HTR-8/SVneo (cell line): ENCODE results near the gene PPP2R2C.

Experiments used
- DNase-seq: peaks from one replicate; pipeline ENCODE4 v3.0.0; 2011; ENCODE audit warnings: low spot score, mixed read lengths; ENCODE audit not compliant: insufficient read length
- FAIRE-seq: peaks from 2 replicates; lab custom pipeline; 2011; peaks lifted over from hg19 to GRCh38; lab: Jason Lieb, UNC

PPP2R2C gene

DNA sequence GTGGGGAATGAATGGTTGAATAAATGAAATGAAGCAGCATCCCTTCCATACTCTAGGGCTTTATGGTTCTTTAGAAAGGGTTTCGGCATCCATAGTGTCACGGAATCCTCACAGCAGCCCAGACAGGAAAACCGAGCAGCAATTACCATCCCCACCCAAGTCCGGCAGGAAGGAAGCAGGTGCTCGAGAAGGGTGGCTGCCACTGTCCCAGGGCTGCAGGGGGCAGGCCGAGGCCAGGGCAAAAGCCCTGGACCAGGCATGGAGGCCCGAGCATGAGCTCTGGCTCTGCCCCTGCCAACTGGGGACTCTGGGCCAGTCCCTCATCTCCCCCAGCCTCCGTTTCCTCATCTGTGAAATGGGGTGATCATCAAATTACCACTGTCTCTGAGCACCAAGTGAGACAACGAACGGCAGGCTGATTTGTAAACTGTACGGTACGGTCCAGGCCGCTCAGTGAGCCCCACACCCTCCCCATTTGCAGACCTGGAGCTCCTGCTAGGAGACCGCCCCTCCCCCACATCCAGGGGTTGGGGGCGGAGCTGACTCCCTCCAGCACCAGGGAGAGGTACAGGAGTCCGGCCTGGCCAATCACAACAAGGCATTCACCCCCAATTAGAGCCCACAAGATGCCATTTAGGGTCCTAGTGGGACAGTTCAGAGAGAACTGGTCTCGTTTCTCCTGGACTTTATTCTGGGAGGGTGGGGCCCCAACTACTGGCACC, 102.3 kb downstream of the PPP2R2C start:
- DNase-seq (no peak), FAIRE-seq (no peak)

DNA sequence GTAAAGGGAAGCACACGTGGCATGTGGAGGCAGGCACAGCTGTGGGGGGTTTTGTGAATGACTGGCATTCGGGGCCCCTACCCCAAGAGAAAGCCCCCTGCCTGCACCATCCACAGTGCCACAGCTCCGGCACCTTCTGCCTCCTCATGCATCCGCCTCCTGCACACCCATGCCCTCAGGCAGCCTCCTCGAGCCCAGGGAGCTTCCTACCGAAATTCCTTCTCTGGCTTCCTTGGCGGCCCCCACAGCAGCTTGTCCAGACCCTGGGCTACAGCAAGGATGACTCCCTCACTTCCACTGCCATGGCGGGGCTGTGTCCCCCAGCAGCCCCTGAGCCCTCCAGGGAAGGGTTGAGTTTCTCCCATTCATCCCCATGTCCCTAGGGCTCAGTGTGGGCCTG, 102.9 kb downstream of the PPP2R2C start:
- FAIRE-seq, result no peak
- no peak for DNase-seq

GRCh38 chr4:6369035-6369434, 103.4 kb downstream of the PPP2R2C start:
- DNase-seq (no peak), FAIRE-seq (no peak)

- DNase-seq, result no peak
- FAIRE-seq, result no peak
These were observed 103.8 kb downstream of the PPP2R2C start for GRCh38 chr4:6368601-6369000.

DNA sequence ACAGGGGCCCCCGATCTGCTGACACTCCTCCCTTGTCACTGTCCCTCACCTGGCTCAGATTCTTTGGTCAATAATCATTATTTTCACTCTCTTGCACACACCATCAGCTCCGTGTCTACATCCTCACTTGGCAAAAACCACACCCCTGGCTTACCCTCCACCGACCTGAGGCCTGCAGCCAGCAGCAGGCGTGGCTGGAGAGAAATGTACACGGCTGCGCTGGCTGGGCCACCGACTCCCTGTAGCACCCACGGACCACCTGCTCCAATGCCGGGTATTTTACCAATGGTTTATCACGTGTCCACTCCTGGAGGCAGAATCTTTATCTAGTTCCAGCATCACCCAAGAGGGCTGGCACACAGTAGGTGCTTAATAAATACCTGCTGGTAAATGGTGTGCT, 104.3 kb downstream of the PPP2R2C start:
- FAIRE-seq, result no peak

GRCh38 chr4:6367371-6367851, 105.0 kb downstream of the PPP2R2C start:
- FAIRE-seq (no peak), DNase-seq (no peak)

More for the DNA sequence above, 104.3 kb downstream of the PPP2R2C start:
- no peak for DNase-seq

GRCh38 chr4:6366581-6366980, 105.8 kb downstream of the PPP2R2C start:
- FAIRE-seq, result no peak
- DNase-seq, result no peak

GRCh38 chr4:6365545-6366086, 106.8 kb downstream of the PPP2R2C start:
- FAIRE-seq (no peak), DNase-seq (no peak)

- FAIRE-seq, result no peak
These were observed 107.8 kb downstream of the PPP2R2C start for GRCh38 chr4:6364581-6364980.

DNA sequence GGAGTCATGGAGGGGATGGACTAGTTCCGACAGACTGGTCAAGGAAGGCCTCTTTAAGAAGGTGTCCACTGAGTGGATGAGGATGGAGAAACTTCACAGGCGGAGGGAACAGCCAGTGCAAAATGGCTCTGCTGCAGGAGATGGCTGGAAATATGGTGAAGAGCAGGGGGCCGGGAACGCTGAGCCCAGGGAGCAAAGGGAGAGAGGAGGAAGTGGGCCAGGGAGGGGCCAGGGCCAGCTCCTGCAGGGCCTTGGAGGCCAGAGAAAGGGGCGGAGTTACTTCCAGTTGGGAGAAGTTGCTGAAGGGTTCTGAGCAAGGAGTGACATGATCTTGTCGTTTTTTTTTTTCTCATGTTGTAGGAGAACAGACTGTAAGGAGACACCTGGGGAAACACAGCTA, 108.3 kb downstream of the PPP2R2C start:
- DNase-seq, result no peak
- no peak for FAIRE-seq

More at GRCh38 chr4:6364581-6364980, 107.8 kb downstream of the PPP2R2C start:
- no peak for DNase-seq

DNA sequence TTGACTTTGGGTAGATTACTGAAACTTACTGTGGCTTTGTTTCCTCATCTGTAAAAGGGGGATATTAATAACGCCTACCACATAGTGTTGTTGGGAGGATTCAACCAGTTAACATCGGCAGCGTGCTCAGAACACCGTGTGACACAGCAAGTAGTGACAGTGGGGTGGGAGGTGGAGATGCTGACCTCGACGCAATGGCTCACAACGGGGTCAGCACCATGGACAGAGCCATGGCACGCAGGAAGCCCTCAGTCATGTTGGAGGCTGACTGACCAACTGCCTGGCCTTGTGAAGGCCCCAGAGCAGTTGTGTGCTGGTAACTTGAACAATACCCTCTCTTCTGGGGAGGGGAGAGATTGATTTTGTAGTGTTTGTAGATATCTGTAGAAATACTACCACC, 109.5 kb downstream of the PPP2R2C start:
- peak; percentile 86 for FAIRE-seq

DNA sequence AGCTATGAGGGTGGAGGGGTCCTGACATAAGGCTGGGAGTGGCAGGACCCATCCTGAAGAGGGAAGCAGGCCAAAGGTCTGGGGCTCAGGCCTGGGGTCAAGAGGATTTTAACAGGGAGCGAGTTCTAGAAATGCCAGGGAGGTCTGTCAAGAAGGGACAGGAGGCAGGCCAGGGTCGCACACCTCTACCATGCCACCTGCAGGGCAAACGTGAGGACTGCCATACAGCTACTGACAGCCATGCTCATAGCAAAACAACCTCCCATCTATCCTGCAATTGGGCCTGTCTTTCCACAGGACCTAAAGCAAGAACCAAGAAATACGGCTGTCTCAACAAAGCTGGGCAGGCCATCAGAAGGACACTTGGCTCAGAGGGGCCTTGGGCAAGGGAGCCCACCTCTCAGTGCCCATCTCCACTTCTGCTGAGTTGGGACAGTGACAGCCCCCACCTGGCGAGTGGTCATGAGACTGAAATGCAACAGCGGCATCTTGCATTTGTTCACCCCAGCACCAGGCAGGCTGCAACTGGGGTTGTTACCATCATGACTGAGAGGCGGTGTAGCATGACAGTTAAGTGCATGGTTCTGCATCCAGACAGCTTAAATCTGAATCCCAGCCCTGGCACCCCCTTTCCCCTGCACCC, 110.0 kb downstream of the PPP2R2C start:
- no peak for FAIRE-seq
- no peak for DNase-seq

More for the DNA sequence above, 109.5 kb downstream of the PPP2R2C start:
- DNase-seq, result peak; percentile 31

- no peak for FAIRE-seq
- no peak for DNase-seq
These were observed 111.2 kb downstream of the PPP2R2C start for GRCh38 chr4:6361076-6361784.

DNA sequence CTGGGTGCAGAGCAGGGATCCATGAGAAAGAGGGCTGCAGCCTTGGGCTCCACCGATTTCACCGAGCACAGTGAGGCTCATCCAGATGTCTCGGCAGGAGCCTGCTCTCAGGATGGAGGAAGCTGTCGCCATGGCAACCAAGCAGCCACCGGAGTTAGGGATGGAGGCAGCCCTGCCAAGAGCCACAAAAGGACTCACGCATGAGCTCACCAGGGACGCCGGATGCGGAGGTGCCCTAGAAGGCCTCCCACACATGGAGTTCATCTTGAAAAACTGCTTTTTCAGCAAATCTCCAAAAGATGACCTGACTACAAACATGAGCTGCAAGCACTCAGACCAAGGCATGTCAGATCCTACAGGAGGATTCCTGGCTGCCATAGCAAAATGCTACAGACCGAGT, 112.0 kb downstream of the PPP2R2C start:
- FAIRE-seq (no peak), DNase-seq (no peak)

DNA sequence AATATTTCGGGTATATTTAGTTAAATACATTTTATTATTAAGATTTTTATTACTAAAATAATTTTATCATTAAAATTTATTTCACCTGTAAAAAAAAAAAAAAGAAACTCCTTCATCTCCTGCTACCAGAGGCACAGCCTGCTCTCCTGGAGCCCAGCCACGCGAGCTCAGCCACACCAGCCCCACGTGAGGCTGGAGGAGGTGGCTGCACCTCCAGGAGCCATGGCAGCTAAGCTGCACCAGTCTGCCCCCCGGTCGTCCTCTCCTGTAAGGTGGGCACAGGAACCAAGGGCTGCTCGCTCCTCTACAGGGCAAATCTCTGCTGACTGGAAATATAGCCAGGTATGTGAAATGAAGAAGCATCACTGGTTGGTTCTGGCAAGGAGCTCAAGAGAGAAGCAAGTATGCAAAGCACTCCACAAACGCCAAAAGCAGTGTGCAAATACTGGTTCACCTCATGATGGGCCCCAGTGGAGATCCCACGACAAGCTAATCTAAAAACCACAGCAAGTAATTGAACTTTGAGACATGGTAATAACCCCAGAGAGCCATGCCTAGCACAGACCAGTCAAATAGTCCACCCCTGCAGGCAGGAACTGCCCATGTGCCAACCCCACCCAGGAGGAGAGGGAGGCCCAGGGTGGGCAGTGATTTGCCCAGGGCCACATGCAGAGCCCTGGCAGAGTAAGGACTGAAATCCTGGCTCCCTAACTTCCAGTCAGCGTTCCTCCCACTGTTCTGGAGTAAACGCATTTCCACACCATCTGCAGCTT, 112.7 kb downstream of the PPP2R2C start:
- no peak for DNase-seq

DNA sequence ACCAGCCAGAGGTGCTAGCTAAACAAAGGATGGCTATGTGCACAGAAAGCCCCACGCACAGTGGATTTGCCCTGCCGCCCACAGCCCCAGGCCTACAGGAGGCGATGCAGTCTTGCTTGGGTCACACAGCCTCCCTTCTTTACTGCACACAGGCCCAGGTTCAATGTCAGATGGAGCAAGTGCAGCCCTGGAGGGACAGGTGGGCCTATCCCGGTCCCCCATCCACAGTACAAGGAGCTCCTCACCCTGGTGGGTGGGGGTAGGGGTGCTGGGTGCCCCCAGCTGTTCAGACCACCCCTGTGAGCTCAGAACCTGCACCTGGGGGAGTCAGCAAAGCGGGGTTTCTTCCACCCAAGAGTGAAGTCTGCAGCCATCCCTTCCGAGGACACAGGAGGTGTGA, 114.9 kb downstream of the PPP2R2C start:
- FAIRE-seq (no peak), DNase-seq (no peak)

More for the DNA sequence above, 112.7 kb downstream of the PPP2R2C start:
- no peak for FAIRE-seq

DNA sequence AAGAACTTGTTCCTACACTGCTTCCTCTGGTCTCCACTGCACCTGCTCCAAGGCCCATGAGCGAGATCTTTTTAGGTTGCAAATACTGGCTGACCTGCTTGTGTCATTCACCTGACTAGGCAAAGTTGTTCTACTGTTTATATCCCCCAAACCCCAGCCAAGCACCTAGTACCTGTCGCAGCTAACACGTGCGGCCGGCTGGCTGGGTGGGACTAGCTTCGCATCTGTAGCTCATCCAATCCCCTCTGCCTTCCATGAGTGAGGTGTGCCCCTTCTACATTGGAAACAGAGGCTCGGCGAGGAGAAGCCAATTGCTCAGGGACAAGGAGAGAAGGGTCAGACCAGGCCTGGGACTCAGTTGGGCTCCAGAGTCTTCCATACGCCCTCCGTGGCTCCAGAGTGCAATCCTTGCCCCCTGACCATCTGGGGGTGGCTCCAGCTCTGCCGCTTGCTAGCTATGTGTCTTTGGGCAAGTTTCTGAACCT, 116.3 kb downstream of the PPP2R2C start:
- DNase-seq (no peak), FAIRE-seq (no peak)

- DNase-seq (no peak), FAIRE-seq (no peak)
These were observed 117.4 kb downstream of the PPP2R2C start for GRCh38 chr4:6355052-6355451.

DNA sequence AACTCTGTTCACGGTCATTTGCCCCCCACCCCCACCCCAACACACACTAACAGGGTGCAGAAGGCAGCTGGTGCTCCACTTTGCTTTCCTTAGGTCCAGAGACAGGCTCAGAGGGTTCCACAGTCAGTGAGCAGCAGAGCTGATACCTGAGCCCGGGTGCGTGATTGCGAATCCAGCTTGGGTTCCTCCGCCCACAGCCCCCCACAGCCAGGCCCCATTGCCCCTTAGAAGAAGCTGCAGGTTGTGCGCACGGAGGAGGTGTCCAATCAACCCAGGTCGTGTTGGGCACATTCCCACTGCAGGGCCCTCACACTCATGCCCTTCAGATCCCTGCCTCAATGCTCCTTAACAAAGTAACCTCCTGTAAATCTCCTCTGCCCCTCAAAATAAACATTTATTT, 117.8 kb downstream of the PPP2R2C start:
- DNase-seq (no peak), FAIRE-seq (no peak)

GRCh38 chr4:6354119-6354518, 118.3 kb downstream of the PPP2R2C start:
- DNase-seq (no peak), FAIRE-seq (no peak)
